Stimulated activated CD8-positive, alpha-beta memory T cell treated with anti-CD3 and anti-CD28 coated beads, Interleukin-4, amount 100 ng/mL, for 4 hours (primary cell): Measurements from ENCODE around the gene TSPAN9.

ENCODE experiments used
- DNase-seq, 2 donors: peaks; one replicate each; pipeline ENCODE4 v3.0.0-alpha.2; 2020; ENCODE audit warnings: low read depth in 2 of 2, low spot score in 1 of 2

The TSPAN9 gene

GRCh38 chr12:3122841-3123678, 45.9 kb downstream of the TSPAN9 start:
- no peak for DNase-seq

GRCh38 chr12:3123729-3124128, 46.5 kb downstream of the TSPAN9 start:
- no peak for DNase-seq

- no peak for DNase-seq
Observed at GRCh38 chr12:3124917-3125316, 47.7 kb downstream of the TSPAN9 start.

GRCh38 chr12:3125674-3126073, 48.5 kb downstream of the TSPAN9 start:
- DNase-seq: no peak

GRCh38 chr12:3127832-3128231, 50.7 kb downstream of the TSPAN9 start:
- DNase-seq: no peak

GRCh38 chr12:3128498-3129293, 51.5 kb downstream of the TSPAN9 start:
- DNase-seq: no peak

- no peak for DNase-seq
Observed at GRCh38 chr12:3129301-3130056, 52.3 kb downstream of the TSPAN9 start.

GRCh38 chr12:3130057-3130830, 53.1 kb downstream of the TSPAN9 start:
- DNase-seq: no peak

- no peak for DNase-seq
Observed at GRCh38 chr12:3131129-3131528, 54.0 kb downstream of the TSPAN9 start.

- DNase-seq: no peak
Observed at GRCh38 chr12:3132636-3133404, 55.6 kb downstream of the TSPAN9 start.

GRCh38 chr12:3133405-3133783, 56.2 kb downstream of the TSPAN9 start:
- no peak for DNase-seq

GRCh38 chr12:3134126-3134525, 56.9 kb downstream of the TSPAN9 start:
- DNase-seq: no peak

GRCh38 chr12:3134526-3135135, 57.5 kb downstream of the TSPAN9 start:
- no peak for DNase-seq

- DNase-seq: no peak
Observed at GRCh38 chr12:3135522-3136461, 58.6 kb downstream of the TSPAN9 start.

GRCh38 chr12:3136641-3137267, 59.6 kb downstream of the TSPAN9 start:
- no peak for DNase-seq

GRCh38 chr12:3137268-3137781, 60.1 kb downstream of the TSPAN9 start:
- DNase-seq: no peak

GRCh38 chr12:3137814-3138445, 60.8 kb downstream of the TSPAN9 start:
- DNase-seq: no peak
